Endothelial cell of umbilical vein (primary cell): ENCODE results near the gene MEGF10.

Experiments
- CTCF ChIP-seq, 2 donors: IDR thresholded peaks; 1 replicate in 1 of 2; 2 replicates in 1 of 2; pipeline ENCODE4 v1.5.1; 2011; ENCODE audit warnings: low read length in 2 of 2, mild to moderate bottlenecking in 2 of 2, moderate library complexity in 2 of 2, control low read depth in 1 of 2, inconsistent platforms in 1 of 2, low read depth in 1 of 2; ENCODE audit not compliant: insufficient read depth in 1 of 2; ENCODE audit errors: extremely low read depth in 1 of 2
- EZH2 ChIP-seq: IDR thresholded peaks from 2 replicates; pipeline ENCODE4 v1.6.1; 2012; ENCODE audit warnings: borderline replicate concordance, low read depth, mild to moderate bottlenecking, moderate library complexity, low read length, inconsistent platforms; ENCODE audit not compliant: severe bottlenecking
- JUN ChIP-seq: IDR thresholded peaks from 2 replicates; pipeline ENCODE4 v1.6.1; 2011; ENCODE audit warnings: borderline replicate concordance, low read depth; ENCODE audit not compliant: insufficient read length, insufficient read depth
- POLR2A ChIP-seq: IDR thresholded peaks from 2 replicates; pipeline ENCODE4 v1.6.1; 2012; ENCODE audit warnings: low read depth, mild to moderate bottlenecking, control low read depth, low read length
- POLR2AphosphoS5 ChIP-seq: IDR thresholded peaks from 2 replicates; pipeline ENCODE4 v1.6.1; 2012; ENCODE audit warnings: low read depth, mild to moderate bottlenecking, control low read depth, low read length, moderate library complexity; ENCODE audit not compliant: insufficient read depth

GRCh38 chr5:127375544-127376091 is 85.0 kb downstream of the MEGF10 start:
- TF ChIP-seq CTCF (IDR thresholded peaks at IDR 0.05; ENCODE audit: extremely low read depth in 1 of 2, insufficient read depth in 1 of 2, low read depth in 1 of 2, low read length in 2 of 2) (no peak), JUN (no peak), POLR2A (no peak), EZH2 (no peak), POLR2AphosphoS5 (no peak)
